ENCODE measurements around the gene NEXN.
"Not testable (repeated sequence)": the region's sequence is repeated elsewhere in the genome, so short reads cannot be mapped to it uniquely, and the experiment has no call there.

The NEXN gene

DNA sequence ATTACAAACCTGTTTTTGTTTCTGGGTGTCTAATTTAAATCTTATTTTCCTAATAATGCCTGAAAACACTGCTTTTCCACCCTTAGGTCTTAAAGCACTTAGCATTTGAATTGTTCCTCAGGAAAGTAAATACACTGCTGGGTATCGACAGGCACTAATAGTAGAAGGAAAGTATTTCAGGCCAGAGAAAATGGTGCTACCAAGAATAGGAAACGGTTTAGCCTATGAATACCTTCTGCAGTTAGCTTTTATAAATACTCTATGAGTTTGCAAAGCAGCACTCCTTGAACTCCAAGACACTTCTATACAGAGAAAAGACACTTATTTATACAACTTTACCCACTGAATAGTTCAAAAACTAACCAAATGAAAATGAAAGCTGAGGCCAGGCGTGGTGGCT, 83.7 kb downstream of the NEXN start:
- DNase-seq = no peak

DNA sequence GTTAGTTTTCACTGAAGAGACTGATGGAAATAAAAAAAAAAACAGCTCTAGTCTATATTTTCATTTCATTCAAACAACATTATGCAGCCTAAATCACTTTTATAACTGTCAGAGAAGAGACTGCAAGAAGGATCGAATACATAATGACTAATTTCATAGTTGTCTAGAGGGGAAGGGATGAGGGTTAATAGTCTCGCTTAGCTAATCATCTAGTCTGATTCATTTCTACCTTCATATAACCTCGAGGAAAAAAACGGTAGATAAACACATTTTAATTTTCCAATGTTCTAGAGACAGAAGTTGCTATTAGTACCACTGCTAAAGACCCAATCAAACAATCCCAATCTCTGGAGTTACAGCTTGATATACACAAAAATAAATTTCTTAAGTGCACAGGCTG, 87.0 kb downstream of the NEXN start:
- DNase-seq = no peak

DNA sequence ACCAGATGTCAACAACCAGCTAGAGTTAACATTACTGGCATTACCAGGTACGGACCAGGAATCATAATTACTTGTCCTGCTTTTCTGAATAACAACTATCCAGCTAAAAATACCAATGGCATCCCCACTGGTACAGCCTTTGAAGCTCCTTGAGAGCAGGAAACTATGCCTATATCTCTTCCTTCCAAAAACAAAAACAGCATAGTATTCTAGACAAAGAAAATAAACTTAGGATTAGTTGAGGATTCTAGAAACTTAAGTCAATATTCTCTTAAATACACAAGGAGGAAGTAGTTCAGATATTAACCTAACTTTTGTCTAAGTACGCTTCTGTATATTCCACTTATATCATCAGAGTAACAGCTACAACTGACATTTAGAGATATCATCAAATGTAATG, 87.5 kb downstream of the NEXN start:
- DNase-seq = no peak

DNA sequence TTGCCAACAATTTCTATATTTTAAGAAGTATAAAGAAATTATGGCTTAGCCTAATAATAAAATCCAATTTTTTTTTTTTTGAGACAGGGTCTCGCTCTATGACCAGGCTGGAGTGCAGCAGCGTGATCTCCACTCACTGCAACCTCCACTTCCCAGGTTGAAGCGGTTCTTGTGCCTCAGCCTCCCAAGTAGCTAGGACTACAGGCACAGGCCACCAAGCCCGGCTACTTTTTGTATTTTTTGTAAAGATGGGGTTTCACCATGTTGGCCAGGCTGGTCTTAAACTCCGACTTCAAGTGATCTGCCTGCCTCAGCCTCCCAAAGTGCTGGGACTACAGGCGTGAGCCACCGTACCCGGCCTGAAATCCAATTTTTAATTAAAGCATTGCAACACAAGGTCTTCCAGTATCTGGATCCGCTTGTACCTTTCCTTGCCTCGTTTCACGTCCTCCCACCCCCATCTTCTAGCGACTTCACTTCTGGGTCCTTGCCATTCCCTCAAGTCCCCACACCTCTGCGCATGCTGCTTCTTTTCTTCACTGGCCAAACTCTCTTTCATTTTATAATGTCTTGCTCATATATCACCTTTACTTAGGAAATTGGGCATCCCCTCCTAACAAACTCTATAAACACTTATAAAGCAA, 88.1 kb downstream of the NEXN start:
- peak in 1 of 2 donors; percentile 27 for DNase-seq

DNA sequence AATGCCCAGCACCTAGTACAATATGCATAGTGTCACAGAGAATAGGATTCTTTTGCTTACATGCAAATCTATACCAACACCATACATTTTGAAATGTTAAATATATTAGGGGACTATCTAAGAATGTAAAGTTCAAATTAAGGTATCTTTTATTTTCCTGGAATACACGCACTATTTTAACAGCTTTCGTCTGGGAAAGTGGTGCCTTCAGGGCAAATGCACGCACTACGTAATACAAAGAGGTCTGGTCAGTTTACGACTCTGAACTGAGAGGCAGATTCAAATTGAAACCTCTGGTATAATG, 89.5 kb downstream of the NEXN start:
- DNase-seq = no peak

DNA sequence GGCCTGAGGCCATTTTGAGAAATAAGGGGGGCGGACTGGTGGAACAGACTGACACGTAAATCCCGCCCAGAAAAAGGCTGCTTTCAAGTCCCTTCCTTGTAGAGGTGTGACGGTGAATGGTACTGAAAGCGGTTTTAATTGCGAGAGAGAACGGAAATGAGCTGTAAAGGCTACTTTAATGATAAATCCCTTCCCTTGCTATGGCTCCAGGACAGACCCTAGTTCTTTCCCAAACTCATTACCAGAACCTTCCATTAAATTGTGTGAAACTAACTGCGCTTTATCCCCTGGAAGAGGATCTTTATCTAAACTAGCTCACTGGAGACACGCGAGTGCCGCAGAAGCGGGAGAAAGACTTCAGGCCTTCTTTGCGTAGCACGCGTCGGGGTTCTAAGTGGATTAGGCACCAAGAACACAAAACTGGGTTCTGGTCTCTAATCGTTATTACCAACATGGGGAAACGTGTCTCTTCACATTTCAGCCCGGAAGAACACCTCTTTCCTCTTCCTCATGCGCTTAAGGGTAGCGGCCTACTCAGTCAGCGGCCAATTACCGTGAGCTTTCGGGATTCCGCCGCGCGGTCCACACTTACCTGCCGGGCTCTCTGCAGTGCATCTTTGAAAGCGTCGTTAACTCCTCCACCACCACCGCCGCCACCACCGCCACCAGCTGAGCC, 90.0 kb downstream of the NEXN start:
- DNase-seq = peak; percentile 87 to 94

DNA sequence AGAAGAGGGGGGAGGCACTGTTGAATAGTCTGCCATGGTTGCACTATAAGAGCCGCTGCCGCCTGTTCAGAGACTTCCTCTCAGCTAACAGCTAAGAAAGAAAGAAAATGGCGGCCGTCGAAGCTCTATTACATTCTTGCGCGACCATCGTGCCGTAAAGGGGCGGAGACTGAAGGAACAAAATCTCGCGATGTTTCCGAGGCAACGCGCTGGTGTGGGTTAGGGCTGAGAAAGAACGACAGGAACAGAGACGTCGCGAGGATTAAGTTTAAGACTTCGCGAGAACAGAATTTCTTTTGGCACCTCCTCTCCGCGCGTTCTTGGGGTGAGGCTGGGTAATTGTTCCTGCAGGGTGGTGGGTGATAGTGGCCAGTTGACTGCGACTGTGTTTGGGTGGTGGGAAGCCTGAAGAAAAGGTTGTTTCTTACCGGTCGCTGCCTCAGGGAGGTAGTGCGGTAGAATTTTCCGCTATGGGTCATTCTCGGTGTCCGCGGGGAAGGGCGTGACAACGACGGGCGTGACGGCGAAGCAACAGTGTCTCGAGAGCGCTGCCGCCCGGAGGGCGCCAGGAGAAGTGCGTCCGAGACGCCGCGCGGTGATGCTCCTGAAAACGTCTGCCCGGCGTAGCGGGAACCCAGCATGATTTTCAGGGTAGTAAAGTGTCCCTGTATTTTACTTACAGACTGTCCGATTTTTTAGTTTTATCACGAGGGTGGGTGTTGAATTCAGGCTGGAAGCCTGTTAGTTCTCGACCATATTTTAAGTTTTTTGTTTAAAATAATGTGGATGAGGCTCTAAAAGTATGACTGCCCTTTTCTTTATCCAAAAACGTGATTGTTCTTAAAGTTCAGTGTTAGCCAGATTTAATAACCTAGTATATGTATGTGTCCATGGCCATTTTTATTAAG, 90.8 kb downstream of the NEXN start, which contains the start of gene FUBP1:
Gene FUBP1, minus strand, starts transcription at position 104 of the 908 bp plus-strand sequence. Its CDS starts 68 bp downstream, at position 36.
- peak; percentile 98 to 99 for DNase-seq

DNA sequence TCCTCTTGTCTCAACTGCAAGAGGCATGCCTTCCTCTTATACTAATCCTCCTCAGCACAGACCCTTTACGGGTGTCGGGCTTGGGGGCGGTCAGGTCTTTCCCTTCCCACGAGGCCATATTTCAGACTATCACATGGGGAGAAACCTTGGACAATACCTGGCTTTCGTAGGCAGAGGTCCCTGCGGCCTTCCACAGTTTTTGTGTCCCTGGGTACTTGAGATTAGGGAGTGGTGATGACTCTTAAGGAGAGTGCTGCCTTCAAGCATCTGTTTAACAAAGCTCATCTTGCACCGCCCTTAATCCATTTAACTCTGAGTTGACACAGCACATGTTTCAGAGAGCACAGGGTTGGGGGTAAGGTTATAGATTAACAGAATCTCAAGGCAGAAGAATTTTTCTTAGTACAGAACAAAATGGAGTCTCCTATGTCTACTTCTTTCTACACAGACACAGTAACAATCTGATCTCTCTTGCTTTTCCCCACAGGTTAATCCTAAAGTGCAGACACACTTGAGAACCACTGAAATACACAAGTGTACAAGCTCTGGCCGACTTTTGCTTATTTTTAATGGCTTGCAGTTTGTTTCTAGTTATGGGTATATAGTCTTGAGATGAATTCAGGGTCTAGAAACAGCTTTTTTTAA, 95.0 kb downstream of the NEXN start:
- DNase-seq = not testable (repeated sequence)

DNA sequence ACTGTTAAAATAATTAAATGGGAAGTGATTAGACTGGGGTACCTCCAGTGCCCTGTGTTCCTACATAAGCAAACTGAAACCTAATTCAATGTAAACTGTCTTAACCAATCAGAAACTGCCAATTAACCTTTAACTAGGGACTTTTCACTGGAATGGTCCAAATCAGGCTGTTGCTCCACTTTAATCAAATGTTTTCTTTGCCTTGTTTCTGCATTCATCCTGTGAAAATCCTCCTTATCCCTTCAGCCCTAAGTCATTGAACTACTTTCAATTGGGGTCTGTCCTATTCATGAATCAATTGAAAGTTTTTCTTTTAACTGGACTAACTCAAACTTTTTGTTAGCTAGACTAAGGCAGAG, 95.6 kb downstream of the NEXN start:
- no peak for DNase-seq

DNA sequence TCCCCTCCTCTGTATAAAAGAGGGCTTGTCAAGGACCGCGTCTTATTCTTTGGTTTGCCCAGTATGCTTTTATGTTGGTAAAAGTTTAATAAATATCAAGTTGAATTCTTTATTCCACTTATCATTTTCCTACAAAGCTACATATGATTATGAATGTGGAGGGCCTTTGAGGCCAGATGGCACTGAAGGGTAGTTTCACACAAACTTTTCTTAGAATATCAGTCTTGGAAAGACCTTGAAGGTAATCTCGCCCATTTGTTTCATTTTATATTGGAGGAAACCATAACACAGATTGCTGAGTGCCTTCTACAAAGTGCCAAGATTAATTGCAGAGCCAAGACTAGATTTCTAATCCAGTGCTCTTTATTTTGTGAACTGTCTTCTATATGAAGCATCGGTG, 96.2 kb downstream of the NEXN start:
- no peak for DNase-seq

DNA sequence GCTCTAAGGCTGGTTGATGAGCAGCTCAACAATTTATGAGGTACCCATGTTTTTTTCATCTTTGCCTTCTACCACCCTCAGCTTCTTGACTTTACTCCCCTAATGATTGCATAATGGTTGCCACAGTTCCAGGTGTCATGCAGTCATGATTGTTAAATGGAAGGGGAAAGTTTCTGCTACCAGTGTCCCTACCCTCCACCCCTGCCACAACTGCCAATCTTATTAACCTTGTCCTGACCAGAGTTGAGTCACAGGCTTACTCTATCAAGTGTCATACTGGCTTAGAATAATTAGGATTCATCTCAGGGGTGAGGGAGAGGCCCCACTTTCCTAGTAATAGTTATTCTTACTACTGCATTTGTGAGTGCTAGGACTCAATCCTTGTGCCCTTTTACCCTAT, 98.4 kb downstream of the NEXN start:
- DNase-seq = no peak

DNA sequence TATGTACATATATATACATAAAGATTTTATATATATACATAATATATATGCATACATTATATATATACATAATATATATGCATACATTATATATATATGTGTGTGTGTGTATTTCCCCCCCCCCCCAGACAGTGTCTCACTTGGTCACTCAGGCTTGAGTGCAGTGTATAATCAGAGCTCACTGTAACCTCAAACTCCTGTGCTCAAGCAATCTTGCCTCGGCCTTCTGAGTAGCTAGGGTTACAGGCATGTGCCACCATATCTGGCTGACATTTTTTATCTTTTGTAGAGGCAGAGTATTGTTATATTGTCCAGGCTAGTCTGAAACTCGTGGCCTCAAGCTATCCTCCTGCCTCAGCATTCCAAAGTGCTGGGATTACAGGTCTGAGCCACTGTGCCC, 99.5 kb downstream of the NEXN start:
- no peak for DNase-seq

DNA sequence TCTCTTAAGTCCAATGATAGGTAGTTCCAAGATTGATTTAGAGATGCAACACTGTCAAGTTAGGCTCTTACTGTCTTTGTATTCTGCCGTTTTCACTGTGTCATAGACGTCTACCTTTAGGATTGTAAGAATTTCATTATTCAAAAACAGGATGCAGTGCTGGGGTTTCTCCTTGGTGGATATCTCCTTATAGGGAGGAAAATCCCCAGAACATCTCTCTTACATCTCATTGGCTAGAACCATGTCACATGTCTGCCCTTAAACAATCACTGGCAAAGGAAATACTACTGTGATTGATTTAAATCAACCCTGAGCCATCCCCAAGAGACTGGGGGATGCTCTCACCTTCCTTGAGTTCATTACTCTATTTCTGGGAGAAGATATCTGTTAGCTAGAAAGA, 101.3 kb downstream of the NEXN start:
- DNase-seq = no peak

DNA sequence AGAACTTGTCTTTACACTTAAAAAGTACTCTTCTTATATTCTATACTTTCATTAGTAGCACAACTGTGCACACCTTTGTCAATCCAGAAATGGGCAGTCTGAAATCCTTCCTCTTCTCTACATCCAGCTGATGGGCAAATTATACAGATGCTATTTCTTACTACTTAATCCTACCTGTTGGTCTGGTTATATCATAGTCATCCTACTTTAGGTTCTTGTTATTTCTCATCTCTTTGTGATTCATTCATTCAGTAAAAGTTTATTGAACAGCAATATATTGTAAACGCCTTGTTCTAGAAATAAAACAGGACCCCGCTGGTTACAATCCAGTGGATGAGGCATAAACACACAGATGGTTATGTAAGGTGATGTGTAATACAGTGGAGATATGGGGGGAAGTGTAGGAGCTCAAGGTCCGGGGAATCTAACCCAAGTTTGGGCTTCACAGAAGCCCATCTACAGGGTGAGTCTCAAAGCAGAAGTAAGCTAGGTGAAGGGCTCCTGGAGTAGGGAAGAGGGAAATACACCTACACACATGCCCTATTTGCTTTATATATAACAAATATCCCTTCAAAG, 102.3 kb downstream of the NEXN start:
- DNase-seq = no peak

DNA sequence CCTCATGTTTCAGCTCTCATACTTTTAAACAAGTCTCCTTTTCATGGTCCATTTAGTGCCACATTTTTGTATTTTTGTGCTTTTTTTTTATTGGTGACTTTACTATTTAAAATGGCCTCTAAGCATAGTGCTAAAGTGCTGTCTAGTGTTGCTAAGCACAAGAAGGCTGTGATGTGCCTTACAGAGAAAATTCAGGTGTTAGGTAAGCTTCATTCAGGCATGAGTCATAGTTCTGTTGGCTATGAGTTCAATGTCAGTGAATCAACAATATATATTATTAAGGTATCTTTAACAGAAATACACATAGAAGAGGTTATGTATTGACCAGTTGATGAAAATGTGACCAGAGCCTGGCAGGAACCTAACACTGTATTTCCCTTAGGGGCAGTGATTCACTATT, 103.2 kb downstream of the NEXN start:
- DNase-seq = no peak
